GM19438 (cell line): ENCODE data around the gene DPPA5.
"Not testable (repeated sequence)": the region's sequence is repeated elsewhere in the genome, so short reads cannot be mapped to it uniquely, and the experiment has no call there.

Experiments used
- ATAC-seq: cut with Tn5 transposase; IDR thresholded peaks from one replicate; pipeline ENCODE4 v1.9.1; 2021; ENCODE audit warnings: low read depth; ENCODE audit not compliant: unreplicated experiment

DPPA5 gene

DNA sequence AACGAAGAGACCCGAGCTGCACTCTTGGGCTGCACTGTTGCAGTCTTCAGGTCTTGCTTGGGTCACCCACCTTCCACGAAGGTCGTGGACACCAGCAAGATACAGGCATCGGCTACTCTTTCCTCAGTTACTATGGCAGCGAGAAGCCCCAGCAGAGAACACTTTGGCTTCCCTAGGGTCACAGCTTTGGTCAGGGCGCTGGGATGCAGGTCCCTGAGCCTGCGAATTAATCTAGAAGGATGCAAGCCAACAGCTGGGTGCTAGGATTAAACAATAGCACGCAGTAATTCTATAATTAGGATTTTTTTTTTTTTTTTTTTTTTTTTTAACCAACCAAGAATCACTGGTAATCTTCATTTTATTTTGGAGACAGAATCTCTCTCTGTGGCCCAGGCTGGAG is 10.5 kb upstream of the DPPA5 start:
- ATAC-seq = no peak

- ATAC-seq = no peak
These were observed 10.0 kb upstream of the DPPA5 start for GRCh38 chr6:73364121-73364520.

- ATAC-seq = no peak
These were observed 9.4 kb upstream of the DPPA5 start for GRCh38 chr6:73363537-73363875.

DNA sequence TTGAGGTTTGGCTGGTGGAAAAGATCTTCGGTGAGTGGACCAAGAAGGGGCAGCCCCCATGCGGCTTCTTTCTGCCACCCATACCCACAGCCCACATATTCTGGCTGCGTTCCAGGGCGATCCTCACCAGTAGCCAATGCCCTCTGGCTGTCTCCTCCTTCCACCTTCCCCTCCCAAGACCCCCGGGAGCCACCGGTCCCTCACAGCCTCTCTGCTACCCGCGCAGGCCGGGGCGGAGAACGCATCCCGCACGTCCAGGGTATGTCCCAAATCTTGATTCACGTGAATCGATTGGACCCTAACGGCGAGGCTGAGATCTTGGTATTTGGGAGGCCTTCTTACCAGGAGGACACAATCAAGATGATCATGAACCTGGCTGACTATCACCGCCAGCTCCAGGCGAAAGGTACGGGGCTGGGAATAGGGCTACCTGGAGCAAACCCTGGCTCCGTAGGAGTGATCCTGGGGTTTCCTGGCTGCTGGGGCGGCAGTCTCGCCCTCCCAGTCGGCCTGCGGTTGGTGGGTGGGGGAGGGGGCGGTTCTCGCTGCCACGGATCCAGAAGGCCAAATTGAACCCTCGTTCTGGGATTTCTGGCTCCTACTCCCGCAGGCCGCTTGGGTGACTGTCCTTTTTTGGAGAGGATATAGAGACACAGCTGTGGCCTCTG is 8.9 kb upstream of the DPPA5 start:
- no peak for ATAC-seq

- ATAC-seq = no peak
These were observed 8.3 kb upstream of the DPPA5 start, which contains the start of gene KHDC3L for GRCh38 chr6:73362358-73362757. KHDC3L (plus strand) TSS chr6:73362658; CDS start chr6:73362730, 72 bp downstream.

DNA sequence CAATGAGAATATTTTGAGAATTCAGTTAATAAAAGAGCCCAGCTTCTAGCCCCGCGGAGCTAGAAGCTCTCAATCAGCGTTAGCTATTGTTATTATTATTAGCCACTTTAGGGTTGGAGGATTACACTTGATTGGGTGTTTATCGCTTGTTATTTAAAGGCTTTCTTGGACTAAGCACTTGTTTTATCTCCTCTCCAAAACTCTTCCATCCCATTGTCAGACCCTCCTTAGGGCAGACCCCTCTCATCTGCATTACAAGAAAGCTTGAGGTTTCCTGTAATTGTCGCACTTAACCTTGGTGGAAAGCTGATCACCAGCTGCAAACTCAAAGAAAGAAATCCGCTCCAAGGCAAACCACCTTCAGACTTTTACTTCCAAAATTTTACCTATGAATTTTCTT is 4.8 kb downstream of the DPPA5 start:
- no peak for ATAC-seq

- no peak for ATAC-seq
These were observed 5.4 kb downstream of the DPPA5 start for GRCh38 chr6:73348550-73349204.

GRCh38 chr6:73343164-73343563 is 10.9 kb downstream of the DPPA5 start:
- ATAC-seq = no peak

- ATAC-seq = no peak
These were observed 11.9 kb downstream of the DPPA5 start for GRCh38 chr6:73342174-73342573.

DNA sequence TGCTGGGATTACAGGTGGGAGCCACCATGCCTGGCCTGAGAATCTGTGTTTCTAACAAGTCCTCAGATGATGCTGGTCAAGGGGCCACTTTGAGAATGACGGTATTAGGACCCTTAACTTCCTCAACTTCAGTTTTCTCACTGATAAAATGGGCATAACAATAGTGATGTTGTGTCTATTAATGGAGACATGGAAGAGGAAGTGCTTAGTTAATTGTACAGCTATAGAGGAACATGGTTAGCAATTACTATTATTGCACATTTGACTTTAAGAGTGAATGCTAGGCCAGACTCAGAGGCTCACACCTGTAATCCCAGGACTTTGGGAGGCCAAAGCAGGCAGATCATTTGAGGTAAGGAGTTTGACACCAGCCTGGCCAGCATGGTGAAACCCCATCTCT is 12.7 kb downstream of the DPPA5 start:
- no peak for ATAC-seq

- ATAC-seq = no peak
These were observed 14.0 kb downstream of the DPPA5 start for GRCh38 chr6:73340048-73340447.

GRCh38 chr6:73339340-73339739 is 14.7 kb downstream of the DPPA5 start:
- no peak for ATAC-seq

DNA sequence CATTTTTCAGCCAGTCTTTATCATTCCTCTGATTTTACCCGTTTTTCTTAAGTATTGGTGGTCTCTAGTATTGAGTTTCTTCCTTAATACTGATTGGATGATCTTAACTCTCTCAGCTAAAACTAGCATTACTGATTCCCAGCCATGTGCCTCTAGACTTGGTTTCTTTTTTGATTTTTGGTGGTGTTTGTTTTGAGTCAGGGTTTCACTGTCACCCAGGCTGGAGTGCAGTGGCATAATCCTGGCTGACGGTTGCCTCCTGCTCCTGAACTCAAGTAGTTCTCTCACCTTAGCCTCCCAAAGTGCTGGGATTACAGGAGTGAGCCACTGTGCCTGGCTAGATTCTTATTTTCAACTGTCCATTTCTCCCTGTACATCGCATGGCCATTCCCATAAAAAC is 24.9 kb downstream of the DPPA5 start:
- ATAC-seq = no peak

DNA sequence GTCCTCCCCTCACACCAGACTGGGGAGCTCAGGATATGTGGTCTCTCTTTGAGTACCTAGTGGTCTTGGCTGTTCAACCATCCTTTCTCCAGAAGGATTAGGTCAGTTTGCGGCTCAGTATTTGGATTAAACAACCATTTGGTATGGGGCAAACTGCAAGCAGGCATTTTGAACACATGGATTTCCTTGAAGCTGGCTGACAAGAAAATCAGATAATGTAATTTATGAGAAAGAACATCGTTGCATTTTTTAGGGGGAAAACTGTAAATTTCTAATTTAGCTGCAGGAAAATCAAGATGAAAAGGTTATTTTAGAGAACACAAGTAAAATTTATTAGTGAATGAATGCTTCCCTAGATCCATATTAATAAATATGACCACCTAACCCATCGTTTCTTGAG is 25.3 kb downstream of the DPPA5 start:
- no peak for ATAC-seq

GRCh38 chr6:73325656-73326055 is 28.4 kb downstream of the DPPA5 start:
- no peak for ATAC-seq

- no peak for ATAC-seq
These were observed 30.8 kb downstream of the DPPA5 start for GRCh38 chr6:73323323-73323722.

- ATAC-seq = no peak
These were observed 39.2 kb downstream of the DPPA5 start for GRCh38 chr6:73314577-73315492.

- not testable (repeated sequence) for ATAC-seq
These were observed 43.6 kb downstream of the DPPA5 start for GRCh38 chr6:73310503-73310845.

GRCh38 chr6:73309785-73310502 is 44.1 kb downstream of the DPPA5 start:
- peak; percentile 91 for ATAC-seq

- peak; percentile 39 for ATAC-seq
These were observed 44.6 kb downstream of the DPPA5 start for GRCh38 chr6:73309535-73309784.
